Naive thymus-derived CD4-positive, alpha-beta T cell (primary cell): ENCODE data around the gene INSL3. TPM values are rescaled to one million over a fixed set of nuclear protein-coding genes. Genes with fewer than 3 reads are reported as not detected.
A peak's percentile ranks its signal among the peaks of the same experiment; 100 is the strongest.

ENCODE experiments used
- ATAC-seq: fragments of 150-1000 bp; cut with Tn5 transposase; 2 replicates; pipeline ENCODE4 v1.10.0; 2021; ENCODE audit warnings: mild to moderate bottlenecking, moderate library complexity
- CTCF ChIA-PET: fragments of 350-600 bp; sonication (Branson Sonifier 250); formaldehyde crosslinking; loops from one replicate; lab custom pipeline; 2021; ENCODE audit warnings: antibody characterized with exemption; lab: Charles Lee
- POLR2A ChIA-PET: fragments of 350-600 bp; sonication (Branson Sonifier 250); formaldehyde crosslinking; loops from one replicate; lab custom pipeline; 2021; ENCODE audit warnings: antibody characterized with exemption, inconsistent platforms; lab: Charles Lee
- DNase-seq, 9 donors: peaks; one replicate each; pipeline versions ENCODE4 v3.0.0 to v3.0.0-alpha.2; 2020 to 2022; ENCODE audit warnings: mixed read lengths in 1 of 9
- H3K27ac ChIP-seq: one replicate; pipeline ENCODE4 v1.7.0; 2013; ENCODE audit warnings: mild to moderate bottlenecking, low read depth, low read length, moderate library complexity
- H3K27me3 ChIP-seq, 2 donors: one replicate each; pipeline ENCODE4 v1.7.0; 2013; ENCODE audit warnings: low read length in 2 of 2, mild to moderate bottlenecking in 2 of 2, moderate library complexity in 2 of 2; ENCODE audit not compliant: control insufficient read depth in 2 of 2, insufficient read depth in 2 of 2
- H3K36me3 ChIP-seq, 3 experiments: 1 replicate in 2 of 3; 2 replicates in 1 of 3; pipeline ENCODE4 v1.7.0; 2013; ENCODE audit warnings: low read length in 3 of 3, mild to moderate bottlenecking in 3 of 3, moderate library complexity in 1 of 3; ENCODE audit not compliant: insufficient read depth in 3 of 3, control insufficient read depth in 2 of 3
- H3K4me1 ChIP-seq, 2 donors: one replicate each; pipeline ENCODE4 v1.7.0; 2013; ENCODE audit warnings: low read length in 2 of 2, mild to moderate bottlenecking in 2 of 2, moderate library complexity in 1 of 2; ENCODE audit not compliant: control insufficient read depth in 2 of 2, insufficient read depth in 2 of 2
- H3K4me3 ChIP-seq: 2 replicates; pipeline ENCODE4 v1.7.0; 2013; ENCODE audit warnings: mild to moderate bottlenecking, low read length
- H3K9me3 ChIP-seq, 3 experiments: 1 replicate in 2 of 3; 2 replicates in 1 of 3; pipeline ENCODE4 v1.7.0; 2013; ENCODE audit warnings: low read length in 3 of 3; ENCODE audit not compliant: control insufficient read depth in 2 of 3
- H3K27ac Mint-ChIP-seq, 9 donors: one replicate each; pipeline ENCODE4 v1.8.0; 2020 to 2022; ENCODE audit warnings: mixed read lengths in 9 of 9, mild to moderate bottlenecking in 8 of 9, moderate library complexity in 5 of 9, inconsistent platforms in 2 of 9
- H3K27me3 Mint-ChIP-seq, 5 donors: one replicate each; pipeline ENCODE4 v1.8.0; 2021 to 2022; ENCODE audit warnings: mixed read lengths in 5 of 5, mild to moderate bottlenecking in 1 of 5
- H3K36me3 Mint-ChIP-seq, 5 donors: one replicate each; pipeline ENCODE4 v1.8.0; 2020 to 2022; ENCODE audit warnings: mixed read lengths in 5 of 5, mild to moderate bottlenecking in 3 of 5, inconsistent platforms in 1 of 5
- H3K4me1 Mint-ChIP-seq, 7 donors: one replicate each; pipeline ENCODE4 v1.8.0; 2020 to 2022; ENCODE audit warnings: mixed read lengths in 7 of 7, mild to moderate bottlenecking in 3 of 7, inconsistent platforms in 1 of 7
- H3K4me3 Mint-ChIP-seq, 10 donors: one replicate each; pipeline ENCODE4 v1.8.0; 2020 to 2022; ENCODE audit warnings: mild to moderate bottlenecking in 10 of 10, mixed read lengths in 10 of 10, moderate library complexity in 6 of 10, inconsistent platforms in 2 of 10
- H3K9me3 Mint-ChIP-seq, 11 donors: one replicate each; pipeline ENCODE4 v1.8.0; 2020 to 2022; ENCODE audit warnings: mixed read lengths in 11 of 11, mild to moderate bottlenecking in 4 of 11, inconsistent platforms in 1 of 11, moderate library complexity in 1 of 11
- intact Hi-C, 2 donors: fragments of 100-400 bp; cut with micrococcal nuclease; formaldehyde crosslinking; loops; one replicate each; pipeline ENCODE4 v1.15.1; 2023
- polyA plus RNA-seq, 2 donors: library from polyadenylated mRNA; unstranded; fragments of 300-500 nt; fragmentation: Illumina TruSeq; gene quantifications; one replicate each; pipeline ENCODE4 v1.2.3, GENCODE V29; 2021
- total RNA-seq, 6 experiments: library from RNA in 5 of 6; stranded (reverse) in 5 of 6; gene quantifications; 1 replicate in 5 of 6; 2 replicates in 1 of 6; pipeline ENCODE4 v1.2.3 and lab custom pipeline; 2021 to 2026

INSL3 gene
- total and polyA plus RNA-seq, 7 experiments from 2014 or later = 2.0 to 11.1 (median 6.2) TPM

DNA sequence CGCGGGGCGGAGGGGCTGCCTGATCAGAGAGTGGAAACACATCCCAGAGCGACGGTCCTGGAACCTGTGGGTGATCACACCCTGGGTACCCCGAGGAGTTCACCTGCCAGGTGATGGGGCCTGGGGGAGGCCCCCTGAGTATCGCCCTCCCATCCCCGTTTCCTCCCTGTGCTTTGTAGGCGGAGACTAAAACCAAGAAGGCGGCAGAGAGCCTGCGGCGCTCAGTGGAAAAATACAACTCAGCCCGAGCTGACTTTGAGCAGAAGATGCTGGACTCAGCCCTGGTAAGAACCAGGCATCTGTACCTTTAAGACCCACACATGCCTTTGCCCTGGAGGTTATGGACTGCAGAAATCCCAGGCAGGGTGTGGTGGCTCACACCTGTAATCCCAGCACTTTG is 50.7 kb downstream of the INSL3 start:
- Histone ChIP-seq H3K27ac (no peak overlapping the region), H3K9me3 (no peaks in the 10 kb centered on the region), H3K4me1 (no peaks in the 10 kb centered on the region), H3K4me3 (no peak overlapping the region), H3K36me3 (peaks cover 0 to 87% (median 17%) of the 10 kb centered on the region in 3 experiments), H3K27me3 (no peaks in the 10 kb centered on the region)
- no peak for ATAC-seq
- POLR2A ChIA-PET = no interaction called here
- Mint-ChIP-seq H3K36me3 (peaks cover 18 to 48% (median 19%) of the 10 kb centered on the region in 5 donors), H3K4me3 (no peak overlapping the region), H3K4me1 (peaks cover 0 to 7% (median 0%) of the 10 kb centered on the region in 7 donors), H3K9me3 (no peaks in the 10 kb centered on the region), H3K27ac (peak overlapping the region in 1 of 9 donors; percentile 53), H3K27me3 (no peaks in the 10 kb centered on the region)
- no peak for DNase-seq
- intact Hi-C loops = no loop called here
- CTCF ChIA-PET = no interaction called here

DNA sequence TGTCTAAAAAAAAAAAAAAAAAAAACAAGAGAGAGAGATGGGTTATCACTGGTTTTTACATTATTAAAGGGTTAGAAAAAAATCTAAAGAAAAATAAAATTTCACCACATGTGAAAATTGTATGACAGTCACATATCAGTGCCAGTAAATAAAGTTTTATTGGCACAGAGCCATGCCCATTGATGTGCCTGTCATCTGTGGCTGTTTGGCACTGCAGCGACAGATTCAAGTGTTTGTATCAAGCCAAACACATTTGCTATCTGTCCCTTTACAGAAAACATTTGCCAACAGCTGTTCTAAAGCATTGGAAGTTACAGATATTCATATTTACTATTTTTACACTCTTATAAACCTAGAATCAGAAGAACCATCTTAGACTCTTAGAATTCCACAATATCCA is 53.8 kb downstream of the INSL3 start:
- Mint-ChIP-seq H3K36me3 (peaks cover 6 to 44% (median 16%) of the 10 kb centered on the region in 5 donors), H3K4me3 (no peak overlapping the region), H3K27me3 (no peaks in the 10 kb centered on the region), H3K4me1 (peaks cover 0 to 12% (median 0%) of the 10 kb centered on the region in 7 donors), H3K27ac (peak overlapping the region in 1 of 9 donors; percentile 77), H3K9me3 (no peaks in the 10 kb centered on the region)
- H3K27me3 ChIP-seq = no peaks in the 10 kb centered on the region
- peaks cover 4 to 85% (median 17%) of the 10 kb centered on the region in 3 experiments for H3K36me3 ChIP-seq
- ATAC-seq = no peak
- H3K4me1 ChIP-seq = no peaks in the 10 kb centered on the region
- no peaks in the 10 kb centered on the region for H3K9me3 ChIP-seq
- POLR2A ChIA-PET = interaction anchor here (1.4 to 2.2 kb wide), 2 partner anchors 15 to 17 kb away, joined by 3 to 6 read pairs; no protein-coding TSS in a partner anchor
- no peak for DNase-seq
- no peak overlapping the region for H3K4me3 ChIP-seq
- intact Hi-C loops = loop anchor here in 1 of 2 donors (2.0 kb wide), 1 partner anchor 63 kb away; no protein-coding TSS in a partner anchor
- no peak overlapping the region for H3K27ac ChIP-seq
- CTCF ChIA-PET = interaction anchor here (0.9 to 1.6 kb wide), 3 partner anchors 10 to 165 kb away, joined by 3 to 5 read pairs (median 4); partner anchors contain the start of gene CCDC124

DNA sequence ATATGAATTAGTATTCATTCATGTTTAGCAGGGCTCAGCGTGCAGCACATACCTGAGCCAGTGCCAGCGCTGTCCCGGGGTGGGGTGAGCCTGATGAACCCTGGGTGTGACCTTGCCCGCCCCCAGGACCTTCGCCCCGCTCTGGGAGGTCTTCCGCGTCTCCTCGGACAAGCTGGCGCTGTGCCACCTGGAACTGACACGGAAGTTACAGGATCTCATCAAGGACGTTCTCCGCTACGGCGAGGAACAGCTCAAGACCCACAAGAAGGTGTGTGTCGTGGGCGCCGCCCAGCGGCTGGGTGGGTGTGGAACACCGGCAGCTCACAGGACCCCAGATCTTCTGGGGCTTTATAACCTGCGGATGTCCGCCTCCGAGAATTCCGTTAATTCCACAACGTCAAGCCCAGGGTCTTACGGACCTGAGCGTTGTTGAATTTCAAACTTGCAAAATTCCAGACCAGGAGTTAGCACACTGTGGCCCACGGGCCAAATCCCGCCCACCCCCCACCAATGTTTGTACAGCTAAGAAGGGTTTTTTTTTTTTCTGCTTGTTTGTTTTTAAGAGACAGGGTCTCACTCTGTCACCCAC is 54.7 kb downstream of the INSL3 start:
- Mint-ChIP-seq H3K27ac (peak overlapping the region in 2 of 9 donors; percentile 36 to 63), H3K36me3 (peaks cover 0 to 42% (median 14%) of the 10 kb centered on the region in 5 donors), H3K9me3 (no peaks in the 10 kb centered on the region), H3K4me3 (peak overlapping the region in 2 of 10 donors; percentile 12 to 47), H3K27me3 (no peaks in the 10 kb centered on the region), H3K4me1 (peaks cover 0 to 10% (median 3%) of the 10 kb centered on the region in 7 donors)
- intact Hi-C loops = loop anchor here (1.0 to 2.0 kb wide), 3 partner anchors 62 to 89 kb away; no protein-coding TSS in a partner anchor
- ChIA-PET CTCF (interaction anchor here (0.7 to 1.6 kb wide), 5 partner anchors 9 to 169 kb away, joined by 3 to 5 read pairs (median 4); partner anchors contain the start of gene CCDC124), POLR2A (interaction anchor here (0.9 to 2.2 kb wide), 4 partner anchors 8 to 16 kb away, joined by 3 to 6 read pairs (median 3); no protein-coding TSS in a partner anchor)
- no peaks in the 10 kb centered on the region for H3K9me3 ChIP-seq
- no peaks in the 10 kb centered on the region for H3K4me1 ChIP-seq
- no peak overlapping the region for H3K27ac ChIP-seq
- H3K27me3 ChIP-seq = no peaks in the 10 kb centered on the region
- DNase-seq (peak in 4 of 9 donors; percentile 34 to 57 (median 45)), ATAC-seq (peak; percentile 59)
- no peak overlapping the region for H3K4me3 ChIP-seq
- peaks cover 5 to 82% (median 17%) of the 10 kb centered on the region in 3 experiments for H3K36me3 ChIP-seq

Other genes starting within 250 kb of the INSL3 start
- gene UNC13A, start 133.2 kb downstream of the INSL3 start, total RNA-seq = under 1 TPM in 4 of 5 experiments, not detected in 1; 0.03 to 0.30 (median 0.11) TPM
- gene UNC13A, start 133.2 kb downstream of the INSL3 start, polyA plus RNA-seq = under 1 TPM; 0.02 to 0.04 TPM
- gene MAP1S, start 102.0 kb downstream of the INSL3 start, total RNA-seq = 10 to 100 TPM; 28.6 to 73.8 (median 52.5) TPM
- gene MAP1S, start 102.0 kb downstream of the INSL3 start, polyA plus RNA-seq = 10 to 100 TPM; 21.9 to 48.4 TPM
- gene FCHO1, start 70.0 kb downstream of the INSL3 start, total RNA-seq = 100 to 1,000 TPM in 2 of 5 experiments, 10 to 100 TPM in 3; 73.2 to 107 (median 87.7) TPM
- gene FCHO1, start 70.0 kb downstream of the INSL3 start, polyA plus RNA-seq = 10 to 100 TPM; 14.7 to 43.4 TPM
- gene B3GNT3, start 26.4 kb downstream of the INSL3 start, total RNA-seq = under 1 TPM in 2 of 5 experiments, not detected in 3; 0.53 to 0.96 TPM
- 1 to 10 TPM in 1 of 2 donors, under 1 TPM in 1; 0.43 to 1.0 TPM for gene B3GNT3, start 26.4 kb downstream of the INSL3 start, polyA plus RNA-seq
- gene JAK3, start 26.5 kb upstream of the INSL3 start, total RNA-seq = 100 to 1,000 TPM; 154 to 296 (median 202) TPM
- gene JAK3, start 26.5 kb upstream of the INSL3 start, polyA plus RNA-seq = 100 to 1,000 TPM; 125 to 153 TPM
- gene RPL18A, start 38.4 kb upstream of the INSL3 start, total RNA-seq = 1,000 to 10,000 TPM; 2,413 to 3,932 (median 3,224) TPM
- gene RPL18A, start 38.4 kb upstream of the INSL3 start, polyA plus RNA-seq = 1,000 to 10,000 TPM; 4,242 to 4,833 TPM
- 1 to 10 TPM; 1.2 to 4.1 (median 3.6) TPM for gene SLC5A5, start 50.4 kb upstream of the INSL3 start, total RNA-seq
- 1 to 10 TPM; 2.0 to 2.9 TPM for gene SLC5A5, start 50.4 kb upstream of the INSL3 start, polyA plus RNA-seq
- 10 to 100 TPM; 28.7 to 60.5 (median 32.6) TPM for gene CCDC124, start 111.5 kb upstream of the INSL3 start, total RNA-seq
- 10 to 100 TPM; 31.1 to 63.8 TPM for gene CCDC124, start 111.5 kb upstream of the INSL3 start, polyA plus RNA-seq
- gene KCNN1, start 145.6 kb upstream of the INSL3 start, total RNA-seq = under 1 TPM in 1 of 5 experiments, not detected in 4; 0.05 TPM
- not detected for gene KCNN1, start 145.6 kb upstream of the INSL3 start, polyA plus RNA-seq
- gene ARRDC2, start 186.7 kb upstream of the INSL3 start, total RNA-seq = 100 to 1,000 TPM in 4 of 5 experiments, 10 to 100 TPM in 1; 77.2 to 237 (median 152) TPM
- gene ARRDC2, start 186.7 kb upstream of the INSL3 start, polyA plus RNA-seq = 10 to 100 TPM; 31.8 to 60.1 TPM